Transverse colon (tissue), 4 donors: ENCODE results near the gene HEBP1. TPM values are rescaled to one million over a fixed set of nuclear protein-coding genes. Genes with fewer than 3 reads are reported as not detected.

ENCODE experiments used
- DNase-seq: peaks from one replicate; pipeline ENCODE4 v3.0.0-alpha.2; 2019
- H3K27ac ChIP-seq, 4 donors: fragments of 200-600 bp; sonication (generic); 2 replicates each; pipeline ENCODE4 v1.5.1; 2016 to 2018; ENCODE audit warnings: inconsistent platforms in 4 of 4
- H3K27me3 ChIP-seq: fragments of 200-600 bp; sonication (generic); 2 replicates; pipeline ENCODE4 v1.5.1; 2017; ENCODE audit warnings: inconsistent platforms
- H3K36me3 ChIP-seq, 4 donors: fragments of 200-600 bp; sonication (generic); 2 replicates each; pipeline ENCODE4 v1.5.1; 2017 to 2019; ENCODE audit warnings: inconsistent platforms in 4 of 4
- H3K4me1 ChIP-seq, 4 donors: fragments of 200-600 bp; sonication (generic); 2 replicates each; pipeline ENCODE4 v1.5.1; 2017 to 2020; ENCODE audit warnings: inconsistent platforms in 4 of 4
- H3K4me3 ChIP-seq, 4 donors: fragments of 200-600 bp; sonication (generic); 1 replicate in 1 of 4; 2 replicates in 3 of 4; pipeline versions ENCODE4 v1.5.1 to v1.6.1; 2017 to 2019; ENCODE audit warnings: inconsistent platforms in 4 of 4
- H3K9me3 ChIP-seq, 2 donors: fragments of 200-600 bp; sonication (generic); 2 replicates each; pipeline ENCODE4 v1.5.1; 2017 to 2019; ENCODE audit warnings: inconsistent platforms in 2 of 2
- EP300 ChIP-seq: sonication (generic); formaldehyde crosslinking; IDR thresholded peaks from one replicate; pipeline ENCODE4 v1.6.1; 2017; ENCODE audit warnings: antibody characterized with exemption, low read depth
- POLR2A ChIP-seq: fragments of 450-650 bp; IDR thresholded peaks from one replicate; pipeline ENCODE4 v1.6.1; 2016; ENCODE audit warnings: antibody characterized with exemption, mild to moderate bottlenecking, moderate library complexity
- POLR2AphosphoS5 ChIP-seq, 3 donors: sonication (generic); formaldehyde crosslinking; IDR thresholded peaks; one replicate each; pipeline ENCODE4 v1.6.1; 2016; ENCODE audit warnings: antibody characterized with exemption in 3 of 3
- WGBS, 2 donors: methylation state at CpG; one replicate each; pipeline ENCODE4 v1.1.5; 2018; ENCODE audit warnings: low coverage in 1 of 2; 5-methylcytosine and 5-hydroxymethylcytosine counted together
- in situ Hi-C, 4 donors: fragments of 200-750 bp; cut with MboI; loops; one replicate each; pipeline versions ENCODE4 v1.15.0 to v1.15.1; 2017; ENCODE audit warnings: low sequenced_read_pairs in 3 of 4, low pct_ligation_motif_present in 1 of 4, low pct_unique_long_range_greater_than_20kb in 1 of 4
- intact Hi-C: fragments of 100-400 bp; cut with DNase I; formaldehyde crosslinking; loops from one replicate; pipeline ENCODE4 v1.15.1; 2023; ENCODE audit warnings: low total_unique reads
- total RNA-seq, 4 donors: library from RNA; depleted of rRNA; stranded (reverse); fragments of >200 nt; gene quantifications; one replicate each; pipeline ENCODE4 v1.1.0, GENCODE V29; 2016
- TF ChIP-seq, protein P1 (sequence below), 5 experiments: fragments of 200-600 bp in 3 of 5; fragments of 450-650 bp in 2 of 5; sonication (generic) in 3 of 5; IDR thresholded peaks; 1 replicate in 2 of 5; 2 replicates in 3 of 5; pipeline ENCODE4 v1.5.1; 2016 to 2017; ENCODE audit warnings: antibody characterized with exemption in 5 of 5, inconsistent platforms in 3 of 5, mild to moderate bottlenecking in 2 of 5, moderate library complexity in 1 of 5

The HEBP1 gene
- total RNA-seq, 4 donors from 2014 or later, result 10.3 to 74.4 (median 37.4) TPM

DNA sequence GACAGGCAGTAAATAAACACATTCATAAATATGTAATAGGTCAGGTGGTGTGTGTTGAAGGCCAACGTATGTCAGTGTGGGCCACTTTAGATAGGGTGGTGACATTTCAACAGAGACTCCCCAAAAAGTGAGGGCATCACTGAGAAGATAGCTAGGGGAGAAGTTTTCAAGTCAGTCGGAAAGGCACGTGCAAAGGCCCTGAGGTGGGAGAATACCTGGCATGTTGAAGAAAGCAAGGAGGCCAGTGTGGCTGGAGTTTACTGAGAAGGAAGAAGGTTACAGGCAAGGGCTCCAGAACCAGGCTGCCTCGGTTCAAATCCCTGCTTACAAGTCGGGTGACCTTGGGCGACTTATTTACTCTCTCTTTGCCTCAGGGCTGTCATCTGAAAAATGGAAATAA lies 11.0 kb upstream of the HEBP1 start:
- intact Hi-C loops (loop anchor here (5.0 kb wide), 1 partner anchor 661 kb away; no protein-coding TSS in a partner anchor), in situ Hi-C loops (no loop called here)
- no peak for DNase-seq
- no peak for TF ChIP-seq POLR2AphosphoS5 (IDR thresholded peaks at IDR 0.05)
- TF ChIP-seq, protein P1, sequence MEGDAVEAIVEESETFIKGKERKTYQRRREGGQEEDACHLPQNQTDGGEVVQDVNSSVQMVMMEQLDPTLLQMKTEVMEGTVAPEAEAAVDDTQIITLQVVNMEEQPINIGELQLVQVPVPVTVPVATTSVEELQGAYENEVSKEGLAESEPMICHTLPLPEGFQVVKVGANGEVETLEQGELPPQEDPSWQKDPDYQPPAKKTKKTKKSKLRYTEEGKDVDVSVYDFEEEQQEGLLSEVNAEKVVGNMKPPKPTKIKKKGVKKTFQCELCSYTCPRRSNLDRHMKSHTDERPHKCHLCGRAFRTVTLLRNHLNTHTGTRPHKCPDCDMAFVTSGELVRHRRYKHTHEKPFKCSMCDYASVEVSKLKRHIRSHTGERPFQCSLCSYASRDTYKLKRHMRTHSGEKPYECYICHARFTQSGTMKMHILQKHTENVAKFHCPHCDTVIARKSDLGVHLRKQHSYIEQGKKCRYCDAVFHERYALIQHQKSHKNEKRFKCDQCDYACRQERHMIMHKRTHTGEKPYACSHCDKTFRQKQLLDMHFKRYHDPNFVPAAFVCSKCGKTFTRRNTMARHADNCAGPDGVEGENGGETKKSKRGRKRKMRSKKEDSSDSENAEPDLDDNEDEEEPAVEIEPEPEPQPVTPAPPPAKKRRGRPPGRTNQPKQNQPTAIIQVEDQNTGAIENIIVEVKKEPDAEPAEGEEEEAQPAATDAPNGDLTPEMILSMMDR (IDR thresholded peaks at IDR 0.05), result no peak
- no peak for TF ChIP-seq POLR2A
- no peak for TF ChIP-seq EP300
- H3K4me3 ChIP-seq, result no peak overlapping the region
- no peaks in the 10 kb centered on the region for H3K4me1 ChIP-seq
- H3K27ac ChIP-seq, result no peak overlapping the region
- H3K9me3 ChIP-seq, result no peaks in the 10 kb centered on the region
- no peaks in the 10 kb centered on the region for H3K36me3 ChIP-seq
- WGBS, 2 donors, result 90 to 94% methylated on average over 2 to 6 of the region's 6 CpGs
- H3K27me3 ChIP-seq, result peaks cover 9% of the 10 kb centered on the region

DNA sequence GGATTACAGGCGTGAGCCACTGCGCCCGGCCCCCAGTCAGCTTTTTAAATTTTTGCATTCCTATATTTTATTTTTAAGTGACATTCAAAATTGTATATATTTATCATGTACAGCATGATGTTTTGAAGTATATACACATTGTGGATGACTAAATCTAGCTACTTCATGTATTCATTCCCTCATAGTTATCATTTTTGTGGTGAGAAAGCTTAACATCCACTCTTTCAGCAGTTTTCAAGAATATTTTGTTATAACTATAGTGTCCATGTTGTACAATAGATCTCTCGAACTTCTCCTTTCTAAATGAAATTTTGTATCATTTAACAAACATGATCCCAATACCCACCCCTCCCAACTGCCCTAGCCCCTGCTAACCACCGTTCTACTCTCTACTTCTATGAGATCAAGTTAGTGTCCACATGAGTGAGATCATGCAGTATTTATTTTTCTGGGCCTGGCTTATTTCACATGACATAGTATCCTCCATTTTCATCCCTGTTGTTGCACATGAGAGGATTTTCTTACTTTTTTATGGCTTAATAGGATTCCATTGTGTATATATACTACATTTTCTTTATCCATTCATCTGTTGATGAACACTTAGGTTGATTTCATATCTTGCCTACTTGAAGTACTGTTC lies 8.8 kb upstream of the HEBP1 start:
- Histone ChIP-seq H3K4me1 (no peaks in the 10 kb centered on the region), H3K4me3 (no peak overlapping the region), H3K27me3 (peaks cover 9% of the 10 kb centered on the region), H3K27ac (no peak overlapping the region), H3K36me3 (no peaks in the 10 kb centered on the region), H3K9me3 (no peaks in the 10 kb centered on the region)
- intact Hi-C loops (no loop called here), in situ Hi-C loops (loop anchor here in 1 of 4 donors (10.0 kb wide), 1 partner anchor 86 kb away; no protein-coding TSS in a partner anchor)
- 71 to 80% methylated on average over 2 to 5 of the region's 5 CpGs for WGBS, 2 donors
- TF ChIP-seq POLR2AphosphoS5 (IDR thresholded peaks at IDR 0.05) (no peak), POLR2A (no peak), EP300 (no peak)
- TF ChIP-seq, protein P1 (IDR thresholded peaks at IDR 0.05), result no peak
- DNase-seq, result no peak

DNA sequence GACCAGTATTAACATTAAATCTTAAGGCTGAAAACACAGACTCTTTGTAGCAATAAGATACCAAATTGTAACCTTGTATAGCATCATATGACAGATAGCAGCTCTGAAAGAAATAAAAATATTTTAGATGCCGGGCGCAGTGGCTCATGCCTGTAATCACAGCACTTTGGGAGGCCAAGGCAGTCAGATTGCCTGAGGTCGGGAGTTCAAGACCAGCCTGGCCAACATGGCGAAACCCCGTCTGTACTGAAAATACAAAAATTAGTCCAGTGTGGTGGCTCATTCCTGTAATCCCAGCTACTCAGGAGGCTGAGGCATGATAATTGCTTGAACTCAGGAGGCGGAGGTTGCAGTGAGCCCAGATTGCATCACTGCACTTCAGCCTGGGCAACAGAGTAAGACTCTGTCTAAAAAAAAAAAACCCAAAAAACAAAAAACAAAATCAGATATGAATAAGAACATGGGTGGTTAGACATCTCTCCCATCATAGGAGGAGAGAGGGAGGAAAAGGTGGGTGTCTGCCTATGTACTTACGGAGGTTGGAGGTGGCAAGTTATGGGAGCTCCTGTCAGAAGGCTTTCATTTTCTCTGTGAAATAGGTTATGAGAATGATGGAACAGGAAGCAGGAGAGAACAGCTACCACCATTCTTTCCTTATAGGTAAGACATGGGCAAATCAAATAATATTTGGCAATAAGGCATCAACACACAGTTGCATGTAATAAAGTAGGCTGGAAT lies 7.6 kb upstream of the HEBP1 start:
- intact Hi-C loops (no loop called here), in situ Hi-C loops (loop anchor here in 1 of 4 donors (10.0 kb wide), 1 partner anchor 87 kb away; no protein-coding TSS in a partner anchor)
- no peaks in the 10 kb centered on the region for H3K9me3 ChIP-seq
- DNase-seq, result no peak
- H3K27ac ChIP-seq, result no peak overlapping the region
- no peak overlapping the region for H3K4me3 ChIP-seq
- H3K36me3 ChIP-seq, result no peaks in the 10 kb centered on the region
- H3K4me1 ChIP-seq, result no peaks in the 10 kb centered on the region
- H3K27me3 ChIP-seq, result peaks cover 5% of the 10 kb centered on the region
- TF ChIP-seq, protein P1 (IDR thresholded peaks at IDR 0.05), result no peak
- TF ChIP-seq POLR2AphosphoS5 (IDR thresholded peaks at IDR 0.05) (no peak), POLR2A (no peak), EP300 (no peak)
- 84 to 91% methylated on average over 6 to 7 of the region's 7 CpGs for WGBS, 2 donors

DNA sequence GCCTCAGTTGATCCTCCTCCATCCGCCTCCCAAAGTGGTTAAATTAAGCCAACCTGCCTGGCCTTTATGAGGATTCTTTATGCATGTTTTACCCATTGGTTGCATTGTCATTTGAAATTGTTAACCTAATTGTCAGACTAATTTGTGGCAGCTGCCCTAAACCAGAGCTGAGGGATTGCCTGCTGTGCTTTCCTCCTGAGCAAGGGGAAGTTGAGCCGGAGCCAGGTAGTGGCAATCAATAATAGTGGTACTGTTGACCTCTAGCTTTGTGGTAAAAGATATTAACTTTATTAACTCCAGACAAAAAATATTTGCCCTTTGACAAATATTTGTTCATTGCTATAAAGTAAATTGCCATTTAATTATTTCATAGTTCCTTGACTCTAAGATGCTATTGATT lies 5.6 kb upstream of the HEBP1 start:
- H3K4me1 ChIP-seq, result peaks cover 0 to 12% (median 5%) of the 10 kb centered on the region in 4 donors
- no peaks in the 10 kb centered on the region for H3K9me3 ChIP-seq
- no peak for DNase-seq
- TF ChIP-seq POLR2A (no peak), EP300 (no peak), POLR2AphosphoS5 (IDR thresholded peaks at IDR 0.05) (no peak)
- TF ChIP-seq, protein P1 (IDR thresholded peaks at IDR 0.05), result no peak
- intact Hi-C loops, result no loop called here
- in situ Hi-C loops, result loop anchor here in 1 of 4 donors (10.0 kb wide), 1 partner anchor 89 kb away; no protein-coding TSS in a partner anchor
- no peak overlapping the region for H3K4me3 ChIP-seq
- no peak overlapping the region for H3K27ac ChIP-seq
- no peaks in the 10 kb centered on the region for H3K27me3 ChIP-seq
- H3K36me3 ChIP-seq, result no peaks in the 10 kb centered on the region
- WGBS, 2 donors, result 91 to 100% methylated on average over 2 of the region's 2 CpGs
